Loucy (cell line): Measurements from ENCODE around the gene XPC.

Source experiments
- H2AFZ ChIP-seq: fragments of 200-600 bp; sonication (generic); 2 replicates; pipeline ENCODE4 v1.6.0; 2016; ENCODE audit warnings: antibody characterized with exemption, mild to moderate bottlenecking, low read length, moderate library complexity
- H3F3A ChIP-seq: fragments of 200-600 bp; 2 replicates; pipeline ENCODE4 v1.6.0; 2016; ENCODE audit warnings: antibody characterized with exemption, low read depth, mild to moderate bottlenecking
- H3K27me3 ChIP-seq: fragments of 200-600 bp; sonication (generic); 2 replicates; pipeline ENCODE4 v1.6.1; 2014; ENCODE audit warnings: low read length, mild to moderate bottlenecking; ENCODE audit not compliant: insufficient read depth, poor library complexity, severe bottlenecking
- H3K36me3 ChIP-seq: fragments of 200-600 bp; sonication (generic); 2 replicates; pipeline ENCODE4 v1.6.1; 2016; ENCODE audit warnings: low read length; ENCODE audit not compliant: insufficient read depth
- H3K4me1 ChIP-seq: fragments of 200-600 bp; sonication (generic); 2 replicates; pipeline ENCODE4 v1.5.1; 2014; ENCODE audit warnings: low read length, mild to moderate bottlenecking; ENCODE audit not compliant: insufficient read depth, poor library complexity, severe bottlenecking
- H3K4me2 ChIP-seq: fragments of 200-600 bp; sonication (generic); 2 replicates; pipeline ENCODE4 v1.6.0; 2014; ENCODE audit warnings: antibody characterized with exemption, low read length, low read depth, mild to moderate bottlenecking; ENCODE audit not compliant: poor library complexity, severe bottlenecking
- H3K4me3 ChIP-seq: fragments of 200-600 bp; sonication (generic); 2 replicates; pipeline ENCODE4 v1.5.1; 2014; ENCODE audit warnings: low read length, mild to moderate bottlenecking, mixed read lengths; ENCODE audit not compliant: poor library complexity, severe bottlenecking
- H3K79me2 ChIP-seq: fragments of 200-600 bp; sonication (generic); 2 replicates; pipeline ENCODE4 v1.6.1; 2014; ENCODE audit warnings: low read length; ENCODE audit not compliant: insufficient read depth
- H3K9ac ChIP-seq: fragments of 200-600 bp; sonication (generic); 2 replicates; pipeline ENCODE4 v1.6.0; 2014; ENCODE audit warnings: mild to moderate bottlenecking, low read depth, low read length, moderate library complexity; ENCODE audit not compliant: poor library complexity, severe bottlenecking
- H3K9me2 ChIP-seq: fragments of 200-600 bp; sonication (generic); replicated peaks from 2 replicates; pipeline ENCODE4 v1.6.1; 2016; ENCODE audit warnings: low read depth, low read length, mixed read lengths
- H3K9me3 ChIP-seq: fragments of 200-600 bp; sonication (generic); 2 replicates; pipeline ENCODE4 v1.6.1; 2014; ENCODE audit warnings: mild to moderate bottlenecking, antibody characterized with exemption, low read length, low read depth; ENCODE audit not compliant: insufficient read depth
- H4K20me1 ChIP-seq: fragments of 200-600 bp; sonication (generic); 2 replicates; pipeline ENCODE4 v1.6.0; 2014; ENCODE audit warnings: antibody characterized with exemption, low read length, mild to moderate bottlenecking; ENCODE audit not compliant: insufficient read depth, poor library complexity, severe bottlenecking
- CTCF ChIP-seq: fragments of 200-600 bp; sonication (generic); conservative IDR thresholded peaks from 2 replicates; pipeline ENCODE4 v1.5.1; 2014; ENCODE audit warnings: mild to moderate bottlenecking, antibody characterized with exemption, low read length
- EZH2phosphoT487 ChIP-seq: fragments of 200-600 bp; IDR thresholded peaks from 2 replicates; pipeline ENCODE4 v1.6.1; 2018; ENCODE audit warnings: antibody characterized with exemption, mild to moderate bottlenecking, moderate library complexity, borderline replicate concordance

Gene XPC

GRCh38 chr3:14169435-14169834 is 9.0 kb downstream of the XPC start:
- Histone ChIP-seq H3K36me3 (peaks cover 45% of the 10 kb centered on the region), H3K4me2 (no peak overlapping the region), H3K9me3 (no peaks in the 10 kb centered on the region), H3K27me3 (no peaks in the 10 kb centered on the region), H3K9ac (no peak overlapping the region), H3K4me1 (peaks cover 9% of the 10 kb centered on the region), H4K20me1 (no peaks in the 10 kb centered on the region), H3K4me3 (no peak overlapping the region), H2AFZ (no peak overlapping the region), H3K9me2 (no peaks in the 10 kb centered on the region), H3F3A (no peaks in the 10 kb centered on the region), H3K79me2 (no peaks in the 10 kb centered on the region)
- TF ChIP-seq CTCF (no peak), EZH2phosphoT487 (no peak)

GRCh38 chr3:14166877-14167603 is 11.4 kb downstream of the XPC start:
- no peak overlapping the region for H3K4me2 ChIP-seq
- H2AFZ ChIP-seq, result no peak overlapping the region
- H4K20me1 ChIP-seq, result no peaks in the 10 kb centered on the region
- H3K9ac ChIP-seq, result no peak overlapping the region
- no peak overlapping the region for H3K4me3 ChIP-seq
- H3F3A ChIP-seq, result no peaks in the 10 kb centered on the region
- no peaks in the 10 kb centered on the region for H3K9me3 ChIP-seq
- no peaks in the 10 kb centered on the region for H3K27me3 ChIP-seq
- H3K4me1 ChIP-seq, result peaks cover 6% of the 10 kb centered on the region
- no peaks in the 10 kb centered on the region for H3K79me2 ChIP-seq
- TF ChIP-seq EZH2phosphoT487, result no peak
- TF ChIP-seq CTCF, result no peak
- H3K9me2 ChIP-seq, result no peaks in the 10 kb centered on the region
- H3K36me3 ChIP-seq, result peaks cover 65% of the 10 kb centered on the region

- Histone ChIP-seq H2AFZ (no peak overlapping the region), H3K36me3 (peaks cover 79% of the 10 kb centered on the region), H3K27me3 (no peaks in the 10 kb centered on the region), H3K9ac (no peak overlapping the region), H3K4me1 (no peaks in the 10 kb centered on the region), H3K79me2 (no peaks in the 10 kb centered on the region), H3K9me2 (no peaks in the 10 kb centered on the region), H3K4me2 (no peak overlapping the region), H4K20me1 (no peaks in the 10 kb centered on the region), H3K9me3 (peaks cover 7% of the 10 kb centered on the region; the same call in 1 of the 2 replicates), H3F3A (no peaks in the 10 kb centered on the region), H3K4me3 (no peak overlapping the region)
- no peak for TF ChIP-seq EZH2phosphoT487
- TF ChIP-seq CTCF, result no peak
These were observed 16.2 kb downstream of the XPC start for GRCh38 chr3:14162178-14162577.
